Lower leg skin (tissue), 4 donors: ENCODE data around the gene FBLN1. TPM values are rescaled to one million over a fixed set of nuclear protein-coding genes. Genes with fewer than 3 reads are reported as not detected.

ENCODE experiments used
- DNase-seq, 2 donors: peaks; one replicate each; pipeline ENCODE4 v3.0.0-alpha.2; 2019; ENCODE audit warnings: low spot score in 2 of 2
- H3K4me3 ChIP-seq: fragments of 200-600 bp; sonication (generic); 2 replicates; pipeline ENCODE4 v1.5.1; 2017; ENCODE audit warnings: mild to moderate bottlenecking, low read depth; ENCODE audit not compliant: poor library complexity, severe bottlenecking
- CTCF ChIP-seq, 3 donors: fragments of 450-650 bp; IDR thresholded peaks; one replicate each; pipeline ENCODE4 v1.5.1; 2016; ENCODE audit warnings: antibody characterized with exemption in 3 of 3, mild to moderate bottlenecking in 3 of 3, moderate library complexity in 2 of 3
- POLR2A ChIP-seq, 2 donors: fragments of 450-650 bp; IDR thresholded peaks; one replicate each; pipeline ENCODE4 v1.6.1; 2016 to 2017; ENCODE audit warnings: antibody characterized with exemption in 2 of 2, mild to moderate bottlenecking in 1 of 2, moderate library complexity in 1 of 2
- WGBS, 2 donors: methylation state at CpG; one replicate each; pipeline ENCODE4 v1.1.5; 2018; 5-methylcytosine and 5-hydroxymethylcytosine counted together
- intact Hi-C: fragments of 100-400 bp; cut with DNase I; formaldehyde crosslinking; loops from one replicate; pipeline ENCODE4 v1.15.0; 2023; ENCODE audit warnings: low total_unique reads
- total RNA-seq, 4 donors: library from RNA; depleted of rRNA; stranded (reverse); fragments of >200 nt; gene quantifications; one replicate each; pipeline ENCODE4 v1.1.0, GENCODE V29; 2016

The FBLN1 gene
- total RNA-seq, 4 donors from 2014 or later, result 114 to 414 (median 163) TPM

GRCh38 chr22:45636683-45637082, 134.0 kb downstream of the FBLN1 start:
- intact Hi-C loops, result no loop called here
- 92 to 93% methylated on average over 7 of the region's 7 CpGs for WGBS, 2 donors
- no peak overlapping the region for H3K4me3 ChIP-seq
- no peak for DNase-seq
- no peak for TF ChIP-seq CTCF (IDR thresholded peaks at IDR 0.05)
- no peak for TF ChIP-seq POLR2A (IDR thresholded peaks at IDR 0.05)

- no peak for TF ChIP-seq POLR2A (IDR thresholded peaks at IDR 0.05)
- no peak for TF ChIP-seq CTCF (IDR thresholded peaks at IDR 0.05)
- H3K4me3 ChIP-seq, result no peak overlapping the region
- no peak for DNase-seq
- intact Hi-C loops, result no loop called here
- 84 to 86% methylated on average over 3 of the region's 3 CpGs for WGBS, 2 donors
These were observed 135.5 kb downstream of the FBLN1 start for GRCh38 chr22:45638197-45638596.

GRCh38 chr22:45638834-45639746, 136.4 kb downstream of the FBLN1 start:
- WGBS, 2 donors, result 25% methylated on average over 21 of the region's 21 CpGs
- TF ChIP-seq CTCF (IDR thresholded peaks at IDR 0.05) (no peak), POLR2A (IDR thresholded peaks at IDR 0.05) (no peak)
- intact Hi-C loops, result no loop called here
- DNase-seq, result peak; percentile 53 to 95
- no peak overlapping the region for H3K4me3 ChIP-seq

- TF ChIP-seq POLR2A (IDR thresholded peaks at IDR 0.05), result no peak
- no peak for TF ChIP-seq CTCF (IDR thresholded peaks at IDR 0.05)
- no peak overlapping the region for H3K4me3 ChIP-seq
- DNase-seq, result no peak
- intact Hi-C loops, result no loop called here
- WGBS, 2 donors, result 65 to 74% methylated on average over 7 of the region's 7 CpGs
These were observed 137.0 kb downstream of the FBLN1 start for GRCh38 chr22:45639747-45640102.

- DNase-seq, result peak in 1 of 2 donors; percentile 48
- no peak overlapping the region for H3K4me3 ChIP-seq
- intact Hi-C loops, result no loop called here
- TF ChIP-seq CTCF (IDR thresholded peaks at IDR 0.05) (no peak), POLR2A (IDR thresholded peaks at IDR 0.05) (no peak)
- WGBS, 2 donors, result 70 to 74% methylated on average over 7 of the region's 7 CpGs
These were observed 137.7 kb downstream of the FBLN1 start for GRCh38 chr22:45640291-45640940.
